Stimulated activated CD4-positive, alpha-beta T cell treated with anti-CD3 and anti-CD28 coated beads, Interleukin-2, amount 100 ng/mL, for 24 hours (primary cell): ENCODE measurements around the gene C1orf159.
A peak's percentile ranks its signal among the peaks of the same experiment; 100 is the strongest.
"Not testable (repeated sequence)": the region's sequence is repeated elsewhere in the genome, so short reads cannot be mapped to it uniquely, and the experiment has no call there.

Experiments used
- DNase-seq, 2 donors: peaks; one replicate each; pipeline ENCODE4 v3.0.0-alpha.2; 2020

The C1orf159 gene

GRCh38 chr1:1079408-1080121 is 36.3 kb downstream of the C1orf159 start:
- DNase-seq, result peak; percentile 48 to 52

DNA sequence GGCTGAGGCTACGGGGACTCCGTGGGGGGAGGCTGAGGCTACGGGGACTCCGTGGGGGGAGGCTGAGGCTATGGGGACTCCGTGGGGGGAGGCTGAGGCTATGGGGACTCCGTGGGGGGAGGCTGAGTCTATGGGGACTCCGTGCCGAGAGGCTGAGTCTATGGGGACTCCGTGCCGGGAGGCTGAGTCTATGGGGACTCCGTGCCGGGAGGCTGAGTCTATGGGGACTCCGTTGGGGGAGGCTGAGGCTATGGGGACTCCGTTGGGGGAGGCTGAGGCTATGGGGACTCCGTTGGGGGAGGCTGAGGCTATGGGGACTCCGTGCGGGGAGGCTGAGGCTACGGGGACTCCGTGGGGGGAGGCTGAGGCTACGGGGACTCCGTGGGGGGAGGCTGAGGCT is 38.5 kb downstream of the C1orf159 start:
- not testable (repeated sequence) for DNase-seq

GRCh38 chr1:1075148-1075935 is 40.5 kb downstream of the C1orf159 start:
- DNase-seq, result no peak

GRCh38 chr1:1074631-1075147 is 41.2 kb downstream of the C1orf159 start:
- no peak for DNase-seq

GRCh38 chr1:1073743-1074587 is 41.9 kb downstream of the C1orf159 start, which contains the start of gene RNF223:
Gene RNF223 (minus strand): TSS chr1:1074306. CDS start chr1:1072566, 1,740 bp downstream.
- no peak for DNase-seq

GRCh38 chr1:1072849-1073742 is 42.8 kb downstream of the C1orf159 start:
- DNase-seq, result no peak

- no peak for DNase-seq
Observed at GRCh38 chr1:1072299-1072848, 43.5 kb downstream of the C1orf159 start.

DNA sequence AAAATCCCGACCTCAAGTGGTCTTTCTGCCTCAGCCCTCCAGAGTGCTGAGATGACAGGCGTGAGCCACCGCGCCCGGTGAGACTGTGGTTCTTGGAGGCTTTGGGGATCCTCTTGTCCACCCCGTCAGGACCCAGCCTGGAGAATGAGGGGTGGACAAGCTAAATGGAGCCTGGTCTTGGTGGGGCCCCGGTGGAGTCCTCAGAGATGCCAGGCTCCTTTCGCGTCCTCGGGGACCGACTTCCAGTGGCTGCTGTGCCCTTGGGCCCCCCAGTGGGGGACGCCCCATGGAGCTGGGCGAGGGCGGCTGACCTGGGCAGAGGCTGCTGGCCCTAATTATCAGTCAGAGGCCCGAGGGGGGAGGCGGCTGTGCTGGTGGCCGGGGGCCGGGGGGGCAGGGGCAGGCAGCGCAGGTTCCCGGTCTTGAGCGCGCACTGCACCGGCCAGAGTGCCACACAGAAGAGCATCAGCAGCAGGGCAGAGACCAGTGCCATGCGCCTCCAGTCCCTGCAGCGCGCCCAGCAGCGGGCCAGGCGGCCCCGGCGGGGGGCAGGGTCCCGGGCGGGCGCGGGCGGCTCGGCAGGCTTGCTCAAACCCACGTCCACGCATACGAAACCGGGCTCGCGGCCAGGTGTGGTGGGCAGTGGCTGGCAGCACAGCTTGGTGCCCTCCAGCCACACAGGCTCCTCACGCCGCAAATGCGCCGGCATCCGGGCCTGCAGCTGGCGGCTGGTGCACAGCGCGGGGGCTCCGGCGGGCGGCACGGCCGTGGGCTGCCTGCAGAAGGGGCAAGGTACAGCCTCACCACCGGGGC is 44.2 kb downstream of the C1orf159 start:
- no peak for DNase-seq

DNA sequence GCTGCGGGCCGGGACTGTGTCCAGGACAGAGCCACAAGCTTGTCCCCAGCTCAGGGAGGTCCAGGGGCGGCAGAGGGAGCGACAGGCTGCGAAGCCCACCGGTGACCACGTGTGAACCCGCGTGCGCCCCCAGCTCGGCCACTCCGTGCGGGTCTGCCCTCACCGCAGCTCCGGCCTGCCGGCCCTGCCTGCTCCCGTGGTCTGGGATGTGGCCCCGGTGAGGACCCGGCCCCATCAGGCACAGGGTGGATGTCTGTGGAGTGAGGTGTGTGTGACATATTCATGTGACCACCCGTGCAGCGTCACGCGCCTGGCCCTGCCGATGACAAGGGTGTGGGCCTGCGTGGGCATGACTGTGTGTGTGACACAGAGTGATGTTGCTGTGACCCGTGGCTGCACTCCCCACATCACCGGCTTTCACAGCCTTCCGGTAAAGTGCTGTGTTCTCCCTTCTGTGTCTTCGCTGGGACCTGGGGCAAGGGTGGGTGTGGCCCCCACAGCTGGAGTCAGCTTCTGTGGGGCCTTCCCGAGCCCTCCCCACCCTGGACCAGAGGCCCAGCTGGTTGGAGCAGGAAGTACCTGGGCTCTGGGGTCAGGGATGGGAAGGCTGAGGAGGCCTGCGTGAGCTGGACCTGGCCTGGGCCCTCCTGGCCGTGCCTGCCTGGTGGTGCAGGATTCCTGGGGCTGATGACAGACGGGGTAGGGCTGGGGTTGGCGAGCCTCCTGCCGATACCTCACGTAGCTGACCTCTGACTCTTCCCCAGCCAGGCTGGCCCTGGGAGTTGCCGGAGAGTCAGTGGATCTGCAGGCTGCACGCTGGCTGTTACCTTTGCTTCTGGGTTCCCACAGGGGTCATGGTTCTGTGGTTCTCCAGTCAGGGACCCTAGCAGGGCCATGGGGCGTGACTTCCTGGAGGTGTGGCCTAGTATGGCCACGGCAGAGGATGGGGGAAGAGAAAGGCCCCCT is 45.9 kb downstream of the C1orf159 start:
- DNase-seq, result no peak

DNA sequence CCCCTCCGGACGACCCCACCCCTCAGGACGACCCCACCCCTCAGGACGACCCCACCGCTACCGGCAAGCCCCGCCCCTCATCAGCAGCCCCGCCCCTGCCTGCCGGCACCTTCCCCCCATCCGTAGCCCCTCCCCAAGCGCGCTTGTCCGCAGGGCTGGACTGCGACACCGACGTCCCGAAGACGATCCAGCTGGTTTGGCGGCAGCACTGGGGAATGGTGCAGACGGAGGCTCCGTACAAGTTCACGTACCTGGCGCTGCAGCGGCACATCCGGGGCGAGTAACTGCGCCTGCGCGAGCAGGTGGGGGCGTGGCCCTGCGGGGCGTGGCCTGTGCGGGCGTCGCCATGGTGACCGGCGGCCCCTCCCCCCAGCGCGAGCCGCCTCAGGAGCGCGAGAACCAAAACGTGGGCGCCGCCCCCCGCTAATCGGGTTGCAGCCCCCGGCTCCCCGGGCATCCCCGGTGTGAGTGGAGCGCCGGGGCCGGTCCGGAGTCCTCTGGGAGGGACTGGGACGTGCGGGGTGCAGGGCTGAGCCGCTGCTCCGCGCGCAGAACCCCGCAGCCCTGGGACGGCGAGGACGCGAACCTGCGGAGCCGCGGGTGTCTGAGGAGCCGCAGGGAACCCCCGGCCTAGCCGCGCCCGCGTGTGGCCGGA is 46.7 kb downstream of the C1orf159 start:
- DNase-seq, result peak; percentile 90

- peak; percentile 35 to 40 for DNase-seq
Observed at GRCh38 chr1:1068517-1069055, 47.3 kb downstream of the C1orf159 start.

DNA sequence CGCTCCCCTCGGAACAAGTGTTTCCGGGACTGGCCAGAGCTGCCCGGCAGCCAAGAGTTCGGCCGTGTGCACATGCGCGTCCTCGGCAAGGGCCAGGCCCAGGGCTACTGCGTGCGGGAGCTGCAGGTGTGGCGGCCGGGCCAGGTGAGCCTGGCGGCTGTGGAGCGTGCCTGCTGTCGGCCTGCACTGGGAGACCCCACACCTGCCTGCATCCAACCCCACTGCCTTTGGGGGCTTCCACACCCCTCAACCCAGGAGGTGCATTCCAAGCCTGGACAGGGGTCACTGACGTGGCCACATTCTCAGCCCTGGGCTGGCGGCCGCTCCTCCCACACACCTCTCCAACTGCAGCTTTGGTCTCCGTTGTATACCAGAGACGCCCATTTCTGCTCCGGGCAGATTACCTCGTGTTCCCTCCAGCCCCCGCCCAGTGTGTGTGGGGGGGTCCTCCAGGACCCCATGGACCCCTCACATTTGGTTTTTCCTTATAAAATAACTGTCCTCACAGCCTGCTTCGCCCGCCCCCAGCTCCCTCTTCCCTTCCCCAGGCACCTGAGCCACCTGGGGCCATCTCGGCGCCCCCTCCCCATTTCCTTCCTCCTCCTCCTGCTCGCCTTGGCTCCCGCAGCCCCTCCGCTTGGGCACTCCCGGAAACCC is 47.9 kb downstream of the C1orf159 start:
- DNase-seq, result no peak

DNA sequence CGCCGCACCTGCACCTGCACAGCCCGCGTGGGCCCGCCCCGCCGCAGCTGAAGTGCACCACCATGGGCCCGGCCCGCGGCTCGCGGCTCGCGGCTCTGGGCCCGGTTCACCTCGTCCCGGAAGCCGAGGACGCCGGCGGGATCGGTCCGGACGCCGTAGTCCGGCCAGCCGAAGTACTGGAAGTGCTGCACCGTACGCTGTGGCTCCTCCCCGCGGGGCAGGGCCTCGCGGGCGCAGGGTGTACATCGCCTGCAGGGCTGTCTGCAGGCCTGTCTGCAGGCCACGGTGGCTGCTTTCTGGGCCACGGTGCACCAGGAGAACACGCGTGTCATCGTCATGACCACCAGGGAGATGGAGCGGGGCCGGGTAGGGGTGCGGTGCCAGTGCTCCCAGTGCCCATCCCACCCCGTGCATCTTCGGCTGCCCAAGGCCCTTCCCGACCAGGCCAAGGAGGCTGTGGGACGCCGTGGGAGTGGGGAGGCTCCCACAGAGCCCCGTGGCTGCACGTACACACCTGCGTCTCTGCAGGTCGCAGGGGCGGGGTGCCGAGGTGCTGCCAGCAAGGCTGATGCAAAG is 48.5 kb downstream of the C1orf159 start:
- DNase-seq, result no peak

DNA sequence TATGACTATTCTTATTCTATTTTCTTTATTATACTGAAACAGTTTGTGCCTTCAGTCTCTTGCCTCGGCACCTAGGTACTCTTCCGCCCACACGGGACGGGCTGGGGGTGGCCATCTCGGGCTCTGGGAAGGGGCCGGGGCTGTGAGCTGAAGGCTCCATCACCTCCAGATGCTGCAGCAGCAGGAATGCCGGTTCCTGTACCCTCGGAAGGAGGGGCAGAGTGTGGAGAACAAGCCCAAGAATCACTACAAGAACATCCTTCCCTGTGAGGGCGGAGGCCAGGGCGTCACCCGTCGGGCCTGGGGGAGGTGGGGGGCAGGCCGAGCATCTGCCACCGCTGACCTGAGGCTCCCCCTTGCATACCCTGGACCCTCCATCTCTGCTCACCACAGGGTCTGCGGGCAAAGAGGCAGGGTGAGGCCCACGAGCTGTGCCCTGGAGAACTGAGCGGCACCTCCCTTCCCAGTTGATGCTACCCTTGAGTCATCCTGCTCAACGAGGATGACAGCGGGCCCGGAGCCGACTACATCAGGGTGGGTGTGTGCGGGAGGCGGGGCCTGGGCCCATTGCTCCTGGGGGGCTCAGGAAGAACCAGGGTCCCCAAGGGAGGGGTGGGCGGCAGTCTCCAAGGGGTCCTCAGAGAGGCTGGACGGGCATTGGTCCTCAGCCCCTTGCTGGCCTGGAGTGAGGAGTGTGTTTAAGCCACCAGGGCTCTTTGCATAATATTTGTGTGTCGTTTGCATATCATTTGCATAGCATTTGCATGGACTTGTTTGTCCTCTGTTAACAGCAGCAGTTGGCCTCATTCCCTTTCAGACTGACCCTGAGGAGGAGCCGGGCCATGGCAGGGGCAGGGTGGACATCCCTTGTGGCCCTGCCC is 49.2 kb downstream of the C1orf159 start:
- peak in 1 of 2 donors; percentile 37 for DNase-seq

- DNase-seq, result not testable (repeated sequence)
Observed at GRCh38 chr1:1065940-1066304, 50.0 kb downstream of the C1orf159 start.

- DNase-seq, result no peak
Observed at GRCh38 chr1:1065265-1065939, 50.5 kb downstream of the C1orf159 start.
